ENCODE data around the gene CCDC150.

DNA sequence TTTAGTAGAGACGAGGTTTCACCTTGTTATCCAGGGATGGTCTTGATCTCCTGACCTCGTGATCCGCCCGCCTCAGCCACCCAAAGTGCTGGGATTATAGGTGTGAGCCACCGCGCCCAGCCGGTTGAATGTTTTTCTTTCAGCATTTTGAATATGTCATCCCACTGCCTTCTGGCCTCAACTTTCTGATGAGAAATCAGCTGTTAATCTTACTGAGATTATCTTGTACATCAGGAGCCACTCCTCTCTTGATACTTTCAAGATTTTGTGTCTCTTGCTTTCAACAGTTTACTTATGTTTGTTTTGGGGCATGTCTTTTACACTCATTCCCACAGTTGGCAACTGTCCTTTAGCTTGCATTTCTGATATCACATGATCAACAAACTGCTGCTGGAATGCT is 46.3 kb downstream of the CCDC150 start:
- TF ChIP-seq CTCF (IDR thresholded peaks at IDR 0.05; ENCODE audit: insufficient read depth, low read depth, low read length), result no peak
- no peak for TF ChIP-seq EZH2 (IDR thresholded peaks at IDR 0.05; ENCODE audit: insufficient read depth, low read length)
